Thyroid gland (tissue), 4 donors: Measurements from ENCODE around the gene DLG2. TPM values are rescaled to one million over a fixed set of nuclear protein-coding genes. Genes with fewer than 3 reads are reported as not detected.
"Not testable (repeated sequence)": the region's sequence is repeated elsewhere in the genome, so short reads cannot be mapped to it uniquely, and the experiment has no call there.

ENCODE experiments used
- DNase-seq, 2 donors: peaks; one replicate each; pipeline ENCODE4 v3.0.0-alpha.2; 2019
- H3K27ac ChIP-seq, 3 donors: fragments of 200-600 bp; sonication (generic); 1 replicate in 2 of 3; 2 replicates in 1 of 3; pipeline ENCODE4 v1.5.1; 2016 to 2019; ENCODE audit warnings: mild to moderate bottlenecking in 1 of 3, moderate library complexity in 1 of 3
- H3K27me3 ChIP-seq: fragments of 200-600 bp; sonication (generic); one replicate; pipeline ENCODE4 v1.5.1; 2019
- H3K36me3 ChIP-seq, 2 donors: fragments of 200-600 bp; sonication (generic); one replicate each; pipeline ENCODE4 v1.5.1; 2016 to 2019
- H3K4me1 ChIP-seq, 2 donors: fragments of 200-600 bp; sonication (generic); one replicate each; pipeline ENCODE4 v1.5.1; 2017 to 2019
- H3K4me3 ChIP-seq, 3 donors: fragments of 200-600 bp; sonication (generic); replicated peaks in 1 of 3; 1 replicate in 2 of 3; 2 replicates in 1 of 3; pipeline ENCODE4 v1.5.1; 2016; ENCODE audit warnings: mild to moderate bottlenecking in 1 of 3
- H3K9me3 ChIP-seq: fragments of 200-600 bp; sonication (generic); one replicate; pipeline ENCODE4 v1.5.1; 2017
- POLR2A ChIP-seq, 2 donors: fragments of 450-650 bp; IDR thresholded peaks; one replicate each; pipeline ENCODE4 v1.6.1; 2017; ENCODE audit warnings: antibody characterized with exemption in 2 of 2, mild to moderate bottlenecking in 2 of 2, moderate library complexity in 1 of 2
- WGBS, 2 donors: methylation state at CpG; one replicate each; pipeline ENCODE4 v1.1.5; 2017; 5-methylcytosine and 5-hydroxymethylcytosine counted together
- intact Hi-C: fragments of 100-400 bp; cut with DNase I; formaldehyde crosslinking; loops from one replicate; pipeline ENCODE4 v1.15.1; 2023
- total RNA-seq, 4 donors: library from RNA; depleted of rRNA; stranded (reverse); fragments of >200 nt; gene quantifications; one replicate each; pipeline ENCODE4 v1.2.3, GENCODE V29; 2016
- TF ChIP-seq, protein P1 (sequence below), 6 experiments: fragments of 200-600 bp in 3 of 6; fragments of 450-650 bp in 3 of 6; sonication (generic) in 3 of 6; IDR thresholded peaks; one replicate each; pipeline ENCODE4 v1.5.1; 2016 to 2019; ENCODE audit warnings: antibody characterized with exemption in 6 of 6, mild to moderate bottlenecking in 2 of 6, inconsistent platforms in 1 of 6, moderate library complexity in 1 of 6

The DLG2 gene
- total RNA-seq, 4 donors from 2014 or later = 29.4 to 79.4 (median 42.4) TPM

DNA sequence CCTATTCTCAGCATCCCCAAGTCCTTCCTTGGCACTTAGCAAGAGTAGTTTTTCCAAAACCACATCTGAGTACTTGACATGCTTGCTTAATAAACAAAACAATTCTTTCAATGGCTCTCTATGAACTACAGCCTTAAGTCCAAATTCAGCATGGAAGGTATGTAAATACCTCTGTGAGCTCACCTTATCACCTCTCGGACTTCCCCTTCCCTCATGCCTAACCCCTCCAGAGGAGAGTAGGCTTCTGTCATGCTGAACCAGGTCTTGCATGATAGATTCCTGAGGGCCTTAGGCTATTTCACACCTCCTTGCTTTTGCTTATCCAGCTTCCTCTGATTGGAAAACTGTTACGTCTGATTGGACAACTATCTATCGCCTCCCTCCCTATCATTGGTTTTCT is 2028.1 kb downstream of the DLG2 start:
- Histone ChIP-seq H3K27ac (peak overlapping the region; percentile 58 to 62 (median 62)), H3K4me1 (peaks cover 21 to 26% of the 10 kb centered on the region in 2 donors), H3K9me3 (no peaks in the 10 kb centered on the region), H3K36me3 (no peaks in the 10 kb centered on the region), H3K4me3 (no peak overlapping the region), H3K27me3 (no peaks in the 10 kb centered on the region)
- TF ChIP-seq, protein P1, sequence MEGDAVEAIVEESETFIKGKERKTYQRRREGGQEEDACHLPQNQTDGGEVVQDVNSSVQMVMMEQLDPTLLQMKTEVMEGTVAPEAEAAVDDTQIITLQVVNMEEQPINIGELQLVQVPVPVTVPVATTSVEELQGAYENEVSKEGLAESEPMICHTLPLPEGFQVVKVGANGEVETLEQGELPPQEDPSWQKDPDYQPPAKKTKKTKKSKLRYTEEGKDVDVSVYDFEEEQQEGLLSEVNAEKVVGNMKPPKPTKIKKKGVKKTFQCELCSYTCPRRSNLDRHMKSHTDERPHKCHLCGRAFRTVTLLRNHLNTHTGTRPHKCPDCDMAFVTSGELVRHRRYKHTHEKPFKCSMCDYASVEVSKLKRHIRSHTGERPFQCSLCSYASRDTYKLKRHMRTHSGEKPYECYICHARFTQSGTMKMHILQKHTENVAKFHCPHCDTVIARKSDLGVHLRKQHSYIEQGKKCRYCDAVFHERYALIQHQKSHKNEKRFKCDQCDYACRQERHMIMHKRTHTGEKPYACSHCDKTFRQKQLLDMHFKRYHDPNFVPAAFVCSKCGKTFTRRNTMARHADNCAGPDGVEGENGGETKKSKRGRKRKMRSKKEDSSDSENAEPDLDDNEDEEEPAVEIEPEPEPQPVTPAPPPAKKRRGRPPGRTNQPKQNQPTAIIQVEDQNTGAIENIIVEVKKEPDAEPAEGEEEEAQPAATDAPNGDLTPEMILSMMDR (IDR thresholded peaks at IDR 0.05) = no peak
- intact Hi-C loops = no loop called here
- DNase-seq = peak; percentile 60 to 64
- 39 to 46% methylated on average over 3 of the region's 3 CpGs for WGBS, 2 donors

GRCh38 chr11:83587797-83588196 is 2039.3 kb downstream of the DLG2 start:
- H3K4me1 ChIP-seq, H3K27me3 ChIP-seq, H3K4me3 ChIP-seq, H3K9me3 ChIP-seq, DNase-seq, H3K36me3 ChIP-seq, intact Hi-C loops, H3K27ac ChIP-seq: not testable (repeated sequence)
- 52 to 82% methylated on average over 8 to 13 of the region's 14 CpGs for WGBS, 2 donors

DNA sequence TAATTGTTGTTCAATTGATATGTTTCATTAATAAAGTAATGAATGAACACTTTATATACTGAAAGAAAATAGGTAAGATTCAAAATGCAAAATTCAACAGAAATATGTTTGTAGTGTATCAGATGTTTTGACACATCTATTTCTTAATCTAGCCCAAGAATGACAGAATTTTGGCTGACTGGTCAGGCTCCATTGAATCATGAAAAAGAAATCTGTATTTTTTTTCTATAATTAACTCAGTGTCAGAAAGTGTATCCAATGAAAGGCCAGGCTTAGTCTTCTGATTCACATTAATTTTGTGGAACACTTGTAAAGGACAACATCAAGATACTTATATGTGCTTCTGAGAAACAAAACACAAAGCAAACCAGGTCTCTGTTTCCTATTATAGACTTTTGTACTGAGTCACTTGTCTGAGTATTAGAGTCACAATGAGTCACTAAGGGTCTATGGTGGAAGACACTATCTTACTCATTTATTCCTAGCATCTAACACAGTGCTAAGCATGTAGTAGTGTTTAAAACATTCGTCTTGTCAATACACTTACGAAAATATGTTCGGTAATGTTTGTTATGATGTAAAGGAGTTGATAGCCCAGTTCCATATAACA is 2043.3 kb downstream of the DLG2 start:
- peak overlapping the region in 1 of 3 donors; percentile 15 for H3K27ac ChIP-seq
- no peaks in the 10 kb centered on the region for H3K27me3 ChIP-seq
- 90 to 92% methylated on average over 3 of the region's 3 CpGs for WGBS, 2 donors
- no peak overlapping the region for H3K4me3 ChIP-seq
- H3K9me3 ChIP-seq = no peaks in the 10 kb centered on the region
- TF ChIP-seq POLR2A (IDR thresholded peaks at IDR 0.05) = no peak
- TF ChIP-seq, protein P1 (IDR thresholded peaks at IDR 0.05) = no peak
- no peak for DNase-seq
- no peaks in the 10 kb centered on the region for H3K36me3 ChIP-seq
- intact Hi-C loops = no loop called here
- peaks cover 2% of the 10 kb centered on the region in 2 donors for H3K4me1 ChIP-seq

- no peak for DNase-seq
- H3K9me3 ChIP-seq = no peaks in the 10 kb centered on the region
- TF ChIP-seq, protein P1 (IDR thresholded peaks at IDR 0.05) = no peak
- TF ChIP-seq POLR2A (IDR thresholded peaks at IDR 0.05) = no peak
- no peak overlapping the region for H3K27ac ChIP-seq
- intact Hi-C loops = no loop called here
- H3K4me3 ChIP-seq = no peak overlapping the region
- H3K27me3 ChIP-seq = no peaks in the 10 kb centered on the region
- WGBS, 2 donors = 70 to 75% methylated on average over 2 of the region's 2 CpGs
- H3K4me1 ChIP-seq = peaks cover 5 to 6% of the 10 kb centered on the region in 2 donors
- H3K36me3 ChIP-seq = no peaks in the 10 kb centered on the region
Measured at GRCh38 chr11:83574519-83574918, 2052.6 kb downstream of the DLG2 start.

- no peak overlapping the region for H3K4me3 ChIP-seq
- H3K4me1 ChIP-seq = no peaks in the 10 kb centered on the region
- TF ChIP-seq, protein P1 (IDR thresholded peaks at IDR 0.05) = no peak
- no peak for TF ChIP-seq POLR2A (IDR thresholded peaks at IDR 0.05)
- H3K9me3 ChIP-seq = no peaks in the 10 kb centered on the region
- no peaks in the 10 kb centered on the region for H3K36me3 ChIP-seq
- H3K27ac ChIP-seq = no peak overlapping the region
- 86 to 87% methylated on average over 5 of the region's 5 CpGs for WGBS, 2 donors
- H3K27me3 ChIP-seq = no peaks in the 10 kb centered on the region
- intact Hi-C loops = no loop called here
- DNase-seq = no peak
Measured at GRCh38 chr11:83572581-83573496, 2054.3 kb downstream of the DLG2 start.
